Panc1 (cell line): ENCODE measurements around the gene WIPF2. TPM values are rescaled to one million over a fixed set of nuclear protein-coding genes. Genes with fewer than 3 reads are reported as not detected.

Experiments
- ATAC-seq: fragments of 200-7000 bp; cut with Tn5 transposase; 2 replicates; pipeline ENCODE4 v1.9.1; 2020; ENCODE audit warnings: mild to moderate bottlenecking, moderate library complexity
- BruUV-seq: library from RNA; stranded (reverse); fragments of 400-500 nt; replicated peaks from 2 replicates; lab custom pipeline; 2021; lab: Mats Ljungman, UMichigan
- CTCF ChIA-PET: fragments of 300-600 bp; sonication (Branson Sonifier 250); formaldehyde crosslinking; loops from one replicate; lab custom pipeline; 2022; ENCODE audit warnings: antibody characterized with exemption; lab: Charles Lee
- POLR2A ChIA-PET: fragments of 300-600 bp; sonication (Branson Sonifier 250); formaldehyde crosslinking; loops from one replicate; lab custom pipeline; 2022; ENCODE audit warnings: antibody characterized with exemption; lab: Charles Lee
- DNase-seq: peaks from one replicate; pipeline ENCODE4 v3.0.0-alpha.2; 2010; ENCODE audit warnings: low read depth, low spot score
- H3K27ac ChIP-seq: 2 replicates; pipeline ENCODE4 v1.5.1; 2011; ENCODE audit warnings: mild to moderate bottlenecking, low read length, inconsistent platforms
- H3K27me3 ChIP-seq: fragments of 200-500 bp; sonication (Bioruptor generic); 2 replicates; pipeline ENCODE4 v1.6.0; 2014; ENCODE audit warnings: low read length, inconsistent platforms; ENCODE audit not compliant: control insufficient read depth, insufficient read depth
- H3K36me3 ChIP-seq: fragments of 200-500 bp; sonication (Bioruptor generic); 2 replicates; pipeline ENCODE4 v1.5.1; 2014; ENCODE audit warnings: inconsistent platforms, mild to moderate bottlenecking, low read length, moderate library complexity; ENCODE audit not compliant: control insufficient read depth, insufficient read depth
- H3K4me1 ChIP-seq: 2 replicates; pipeline ENCODE4 v1.5.1; 2011; ENCODE audit warnings: inconsistent platforms, mild to moderate bottlenecking, low read length, moderate library complexity; ENCODE audit not compliant: control insufficient read depth, insufficient read depth
- H3K4me3 ChIP-seq, 2 experiments: 2 replicates each; pipeline ENCODE4 v1.5.1; 2011 to 2012; ENCODE audit warnings: low read depth in 2 of 2, low read length in 2 of 2, mild to moderate bottlenecking in 2 of 2, inconsistent platforms in 1 of 2, moderate library complexity in 1 of 2
- H3K9me3 ChIP-seq: fragments of 200-500 bp; sonication (Bioruptor generic); 2 replicates; pipeline ENCODE4 v1.5.1; 2014; ENCODE audit warnings: low read depth, mild to moderate bottlenecking, inconsistent platforms, low read length, moderate library complexity; ENCODE audit not compliant: control insufficient read depth, insufficient read depth
- POLR2AphosphoS5 ChIP-seq: IDR thresholded peaks from 2 replicates; pipeline ENCODE4 v1.6.1; 2012; ENCODE audit warnings: mild to moderate bottlenecking, low read depth, low read length, moderate library complexity
- REST ChIP-seq, 2 experiments: IDR thresholded peaks; 2 replicates each; pipeline ENCODE4 v1.6.1; 2011 to 2012; ENCODE audit warnings: low read depth in 2 of 2, control low read depth in 1 of 2, low read length in 1 of 2, mild to moderate bottlenecking in 1 of 2, moderate library complexity in 1 of 2; ENCODE audit not compliant: insufficient read depth in 1 of 2
- SIN3A ChIP-seq: IDR thresholded peaks from 2 replicates; pipeline ENCODE4 v1.6.1; 2012; ENCODE audit warnings: low read depth, mild to moderate bottlenecking, low read length, moderate library complexity, borderline replicate concordance; ENCODE audit not compliant: insufficient read depth
- TCF7L2 ChIP-seq: IDR thresholded peaks from 2 replicates; pipeline ENCODE4 v1.6.1; 2011; ENCODE audit warnings: mild to moderate bottlenecking, low read depth, low read length, inconsistent platforms
- in situ Hi-C: cut with HindIII; loops from 2 replicates; pipeline ENCODE4 v1.10.0; 2016; ENCODE audit warnings: low sequenced_read_pairs, low pct_unique_long_range_greater_than_20kb
- intact Hi-C: fragments of 100-400 bp; cut with micrococcal nuclease; formaldehyde crosslinking; loops from one replicate; pipeline ENCODE4 v1.10.0; 2022; ENCODE audit not compliant: unreplicated experiment
- total RNA-seq: library from RNA; stranded (reverse); gene quantifications from one replicate; pipeline ENCODE4 v1.2.1, GENCODE V29; 2021; ENCODE audit not compliant: unreplicated experiment
- TF ChIP-seq, protein P1 (sequence below): fragments of 450-650 bp; IDR thresholded peaks from 2 replicates; pipeline ENCODE4 v1.5.1; 2017; ENCODE audit warnings: mild to moderate bottlenecking

Gene WIPF2
- total RNA-seq, 1 experiment from 2014 or later, result 45.9 TPM

- TF ChIP-seq POLR2AphosphoS5, result no peak
- TF ChIP-seq TCF7L2, result no peak
- TF ChIP-seq, protein P1, sequence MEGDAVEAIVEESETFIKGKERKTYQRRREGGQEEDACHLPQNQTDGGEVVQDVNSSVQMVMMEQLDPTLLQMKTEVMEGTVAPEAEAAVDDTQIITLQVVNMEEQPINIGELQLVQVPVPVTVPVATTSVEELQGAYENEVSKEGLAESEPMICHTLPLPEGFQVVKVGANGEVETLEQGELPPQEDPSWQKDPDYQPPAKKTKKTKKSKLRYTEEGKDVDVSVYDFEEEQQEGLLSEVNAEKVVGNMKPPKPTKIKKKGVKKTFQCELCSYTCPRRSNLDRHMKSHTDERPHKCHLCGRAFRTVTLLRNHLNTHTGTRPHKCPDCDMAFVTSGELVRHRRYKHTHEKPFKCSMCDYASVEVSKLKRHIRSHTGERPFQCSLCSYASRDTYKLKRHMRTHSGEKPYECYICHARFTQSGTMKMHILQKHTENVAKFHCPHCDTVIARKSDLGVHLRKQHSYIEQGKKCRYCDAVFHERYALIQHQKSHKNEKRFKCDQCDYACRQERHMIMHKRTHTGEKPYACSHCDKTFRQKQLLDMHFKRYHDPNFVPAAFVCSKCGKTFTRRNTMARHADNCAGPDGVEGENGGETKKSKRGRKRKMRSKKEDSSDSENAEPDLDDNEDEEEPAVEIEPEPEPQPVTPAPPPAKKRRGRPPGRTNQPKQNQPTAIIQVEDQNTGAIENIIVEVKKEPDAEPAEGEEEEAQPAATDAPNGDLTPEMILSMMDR, result no peak
- TF ChIP-seq REST (IDR thresholded peaks at IDR 0.05; ENCODE audit: insufficient read depth in 1 of 2, low read depth in 2 of 2, low read length in 1 of 2), result no peak
- no peak for TF ChIP-seq SIN3A
- no peak overlapping the region for H3K4me3 ChIP-seq
- ATAC-seq (no peak), DNase-seq (no peak)
- peaks cover 12% of the 10 kb centered on the region for H3K4me1 ChIP-seq
- CTCF ChIA-PET, result interaction anchor here (0.6 to 1.4 kb wide), 4 partner anchors 10 to 103 kb away, joined by 4 to 9 read pairs (median 8); no protein-coding TSS in a partner anchor
- H3K9me3 ChIP-seq, result no peaks in the 10 kb centered on the region
- in situ Hi-C loops, result no loop called here
- POLR2A ChIA-PET, result no interaction called here
- H3K27ac ChIP-seq, result no peak overlapping the region
- no peaks in the 10 kb centered on the region for H3K36me3 ChIP-seq
- BruUV-seq, result no TSS peak
- no peaks in the 10 kb centered on the region for H3K27me3 ChIP-seq
- intact Hi-C loops, result no loop called here
Measured at GRCh38 chr17:40178660-40179059, 40.4 kb upstream of the WIPF2 start.

GRCh38 chr17:40179923-40180659 is 39.0 kb upstream of the WIPF2 start:
- no peak for TF ChIP-seq POLR2AphosphoS5
- no peak for TF ChIP-seq SIN3A
- no peak for TF ChIP-seq REST (IDR thresholded peaks at IDR 0.05; ENCODE audit: insufficient read depth in 1 of 2, low read depth in 2 of 2, low read length in 1 of 2)
- TF ChIP-seq, protein P1, result no peak
- TF ChIP-seq TCF7L2, result no peak
- ATAC-seq, result peak; percentile 62
- H3K36me3 ChIP-seq, result no peaks in the 10 kb centered on the region
- no TSS peak for BruUV-seq
- H3K4me3 ChIP-seq, result no peak overlapping the region
- ChIA-PET POLR2A (no interaction called here), CTCF (interaction anchor here (0.5 to 1.4 kb wide), 5 partner anchors 11 to 167 kb away, joined by 3 to 11 read pairs (median 3); partner anchors contain the start of gene WIPF2)
- H3K4me1 ChIP-seq, result peaks cover 12% of the 10 kb centered on the region
- intact Hi-C loops, result no loop called here
- no peak for DNase-seq
- peak overlapping the region; percentile 35; the same call in 1 of the 2 replicates for H3K27ac ChIP-seq
- no peaks in the 10 kb centered on the region for H3K9me3 ChIP-seq
- H3K27me3 ChIP-seq, result no peaks in the 10 kb centered on the region
- in situ Hi-C loops, result no loop called here
